Measurements from ENCODE around the gene CALHM6.

The CALHM6 gene

GRCh38 chr6:116431964-116432595, 29.1 kb upstream of the CALHM6 start:
- Histone ChIP-seq H3K4me1 (ENCODE audit: control insufficient read depth, insufficient read depth, low read length, poor library complexity, severe bottlenecking) (no peaks in the 10 kb centered on the region), H3K9me3 (ENCODE audit: control insufficient read depth, low read length) (no peaks in the 10 kb centered on the region), H3K36me3 (ENCODE audit: control insufficient read depth, insufficient read depth, low read length) (peaks cover 51% of the 10 kb centered on the region), H3K27ac (ENCODE audit: low read depth, low read length, severe bottlenecking) (no peak overlapping the region), H3K4me3 (ENCODE audit: extremely low read depth, insufficient read depth, low read length, poor library complexity, severe bottlenecking) (no peak overlapping the region)

- H3K4me1 ChIP-seq (ENCODE audit: control insufficient read depth, insufficient read depth, low read length, poor library complexity, severe bottlenecking): no peaks in the 10 kb centered on the region
- 91 to 97% methylated on average over 3 of the region's 4 CpGs for WGBS, 2 experiments (ENCODE audit: insufficient coverage in 2 of 2)
- no peak overlapping the region for H3K27ac ChIP-seq (ENCODE audit: low read depth, low read length, severe bottlenecking)
- no peak overlapping the region for H3K4me3 ChIP-seq (ENCODE audit: extremely low read depth, insufficient read depth, low read length, poor library complexity, severe bottlenecking)
- no peaks in the 10 kb centered on the region for H3K9me3 ChIP-seq (ENCODE audit: control insufficient read depth, low read length)
- peaks cover 42% of the 10 kb centered on the region for H3K36me3 ChIP-seq (ENCODE audit: control insufficient read depth, insufficient read depth, low read length)
Measured at GRCh38 chr6:116433206-116433712, 27.9 kb upstream of the CALHM6 start.

- peaks cover 34% of the 10 kb centered on the region for H3K36me3 ChIP-seq (ENCODE audit: control insufficient read depth, insufficient read depth, low read length)
- no peak overlapping the region for H3K27ac ChIP-seq (ENCODE audit: low read depth, low read length, severe bottlenecking)
- H3K4me1 ChIP-seq (ENCODE audit: control insufficient read depth, insufficient read depth, low read length, poor library complexity, severe bottlenecking): peaks cover 7% of the 10 kb centered on the region
- no peak overlapping the region for H3K4me3 ChIP-seq (ENCODE audit: extremely low read depth, insufficient read depth, low read length, poor library complexity, severe bottlenecking)
- WGBS, 2 experiments (ENCODE audit: insufficient coverage in 2 of 2): no CpG with 5 or more reads among the region's 1 CpG
- H3K9me3 ChIP-seq (ENCODE audit: control insufficient read depth, low read length): no peaks in the 10 kb centered on the region
Measured at GRCh38 chr6:116434056-116434725, 27.0 kb upstream of the CALHM6 start.

GRCh38 chr6:116436586-116436985, 24.6 kb upstream of the CALHM6 start:
- WGBS, 2 experiments (ENCODE audit: insufficient coverage in 2 of 2): 93 to 97% methylated on average over 7 of the region's 7 CpGs

GRCh38 chr6:116437656-116438055, 23.5 kb upstream of the CALHM6 start:
- Histone ChIP-seq H3K9me3 (ENCODE audit: control insufficient read depth, low read length) (no peaks in the 10 kb centered on the region), H3K4me3 (ENCODE audit: extremely low read depth, insufficient read depth, low read length, poor library complexity, severe bottlenecking) (no peak overlapping the region), H3K27ac (ENCODE audit: low read depth, low read length, severe bottlenecking) (no peak overlapping the region), H3K36me3 (ENCODE audit: control insufficient read depth, insufficient read depth, low read length) (peaks cover 18% of the 10 kb centered on the region), H3K4me1 (ENCODE audit: control insufficient read depth, insufficient read depth, low read length, poor library complexity, severe bottlenecking) (peaks cover 9% of the 10 kb centered on the region)

More at GRCh38 chr6:116436586-116436985, 24.6 kb upstream of the CALHM6 start:
- no peak overlapping the region for H3K27ac ChIP-seq (ENCODE audit: low read depth, low read length, severe bottlenecking)
- peaks cover 23% of the 10 kb centered on the region for H3K36me3 ChIP-seq (ENCODE audit: control insufficient read depth, insufficient read depth, low read length)
- H3K9me3 ChIP-seq (ENCODE audit: control insufficient read depth, low read length): no peaks in the 10 kb centered on the region
- peaks cover 9% of the 10 kb centered on the region for H3K4me1 ChIP-seq (ENCODE audit: control insufficient read depth, insufficient read depth, low read length, poor library complexity, severe bottlenecking)
- H3K4me3 ChIP-seq (ENCODE audit: extremely low read depth, insufficient read depth, low read length, poor library complexity, severe bottlenecking): no peak overlapping the region

- H3K4me3 ChIP-seq (ENCODE audit: extremely low read depth, insufficient read depth, low read length, poor library complexity, severe bottlenecking): no peak overlapping the region
- H3K27ac ChIP-seq (ENCODE audit: low read depth, low read length, severe bottlenecking): peak overlapping the region; percentile 18
- peaks cover 10% of the 10 kb centered on the region for H3K36me3 ChIP-seq (ENCODE audit: control insufficient read depth, insufficient read depth, low read length)
- H3K4me1 ChIP-seq (ENCODE audit: control insufficient read depth, insufficient read depth, low read length, poor library complexity, severe bottlenecking): peaks cover 9% of the 10 kb centered on the region
- 78% methylated on average over 1 of the region's 6 CpGs; no CpG with 5 or more reads in 1 of the 2 experiments for WGBS, 2 experiments (ENCODE audit: insufficient coverage in 2 of 2)
- no peaks in the 10 kb centered on the region for H3K9me3 ChIP-seq (ENCODE audit: control insufficient read depth, low read length)
Measured at GRCh38 chr6:116438590-116439448, 22.4 kb upstream of the CALHM6 start.

GRCh38 chr6:116439522-116440051, 21.6 kb upstream of the CALHM6 start:
- H3K9me3 ChIP-seq (ENCODE audit: control insufficient read depth, low read length): no peaks in the 10 kb centered on the region
- peaks cover 9% of the 10 kb centered on the region for H3K4me1 ChIP-seq (ENCODE audit: control insufficient read depth, insufficient read depth, low read length, poor library complexity, severe bottlenecking)
- no CpG with 5 or more reads among the region's 1 CpG for WGBS, 2 experiments (ENCODE audit: insufficient coverage in 2 of 2)
- H3K4me3 ChIP-seq (ENCODE audit: extremely low read depth, insufficient read depth, low read length, poor library complexity, severe bottlenecking): no peak overlapping the region
- peaks cover 10% of the 10 kb centered on the region for H3K36me3 ChIP-seq (ENCODE audit: control insufficient read depth, insufficient read depth, low read length)
- H3K27ac ChIP-seq (ENCODE audit: low read depth, low read length, severe bottlenecking): no peak overlapping the region

- Histone ChIP-seq H3K9me3 (ENCODE audit: control insufficient read depth, low read length) (no peaks in the 10 kb centered on the region), H3K4me1 (ENCODE audit: control insufficient read depth, insufficient read depth, low read length, poor library complexity, severe bottlenecking) (peaks cover 16% of the 10 kb centered on the region), H3K36me3 (ENCODE audit: control insufficient read depth, insufficient read depth, low read length) (no peaks in the 10 kb centered on the region), H3K4me3 (ENCODE audit: extremely low read depth, insufficient read depth, low read length, poor library complexity, severe bottlenecking) (no peak overlapping the region), H3K27ac (ENCODE audit: low read depth, low read length, severe bottlenecking) (no peak overlapping the region)
- 83% methylated on average over 1 of the region's 2 CpGs; no CpG with 5 or more reads in 1 of the 2 experiments for WGBS, 2 experiments (ENCODE audit: insufficient coverage in 2 of 2)
Measured at GRCh38 chr6:116443105-116443504, 18.1 kb upstream of the CALHM6 start.

- Histone ChIP-seq H3K4me1 (ENCODE audit: control insufficient read depth, insufficient read depth, low read length, poor library complexity, severe bottlenecking) (peaks cover 10% of the 10 kb centered on the region), H3K36me3 (ENCODE audit: control insufficient read depth, insufficient read depth, low read length) (no peaks in the 10 kb centered on the region), H3K4me3 (ENCODE audit: extremely low read depth, insufficient read depth, low read length, poor library complexity, severe bottlenecking) (no peak overlapping the region), H3K27ac (ENCODE audit: low read depth, low read length, severe bottlenecking) (no peak overlapping the region), H3K9me3 (ENCODE audit: control insufficient read depth, low read length) (no peaks in the 10 kb centered on the region)
- WGBS, 2 experiments (ENCODE audit: insufficient coverage in 2 of 2): 86% methylated on average over 1 of the region's 3 CpGs; no CpG with 5 or more reads in 1 of the 2 experiments
Measured at GRCh38 chr6:116444092-116444491, 17.1 kb upstream of the CALHM6 start.

GRCh38 chr6:116444575-116444974, 16.6 kb upstream of the CALHM6 start:
- H3K9me3 ChIP-seq (ENCODE audit: control insufficient read depth, low read length): no peaks in the 10 kb centered on the region
- no peak overlapping the region for H3K27ac ChIP-seq (ENCODE audit: low read depth, low read length, severe bottlenecking)
- H3K4me3 ChIP-seq (ENCODE audit: extremely low read depth, insufficient read depth, low read length, poor library complexity, severe bottlenecking): no peak overlapping the region
- no CpG with 5 or more reads among the region's 1 CpG for WGBS, 2 experiments (ENCODE audit: insufficient coverage in 2 of 2)
- no peaks in the 10 kb centered on the region for H3K36me3 ChIP-seq (ENCODE audit: control insufficient read depth, insufficient read depth, low read length)
- H3K4me1 ChIP-seq (ENCODE audit: control insufficient read depth, insufficient read depth, low read length, poor library complexity, severe bottlenecking): peaks cover 8% of the 10 kb centered on the region

Measured in mesodermal cell (in vitro differentiated cells).